ENCODE results near the gene SDC3. TPM values are rescaled to one million over a fixed set of nuclear protein-coding genes. Genes with fewer than 3 reads are reported as not detected.
"Not testable (repeated sequence)": the region's sequence is repeated elsewhere in the genome, so short reads cannot be mapped to it uniquely, and the experiment has no call there.

The SDC3 gene
- total RNA-seq, 1 donor from 2014 or later = 51.3 TPM

DNA sequence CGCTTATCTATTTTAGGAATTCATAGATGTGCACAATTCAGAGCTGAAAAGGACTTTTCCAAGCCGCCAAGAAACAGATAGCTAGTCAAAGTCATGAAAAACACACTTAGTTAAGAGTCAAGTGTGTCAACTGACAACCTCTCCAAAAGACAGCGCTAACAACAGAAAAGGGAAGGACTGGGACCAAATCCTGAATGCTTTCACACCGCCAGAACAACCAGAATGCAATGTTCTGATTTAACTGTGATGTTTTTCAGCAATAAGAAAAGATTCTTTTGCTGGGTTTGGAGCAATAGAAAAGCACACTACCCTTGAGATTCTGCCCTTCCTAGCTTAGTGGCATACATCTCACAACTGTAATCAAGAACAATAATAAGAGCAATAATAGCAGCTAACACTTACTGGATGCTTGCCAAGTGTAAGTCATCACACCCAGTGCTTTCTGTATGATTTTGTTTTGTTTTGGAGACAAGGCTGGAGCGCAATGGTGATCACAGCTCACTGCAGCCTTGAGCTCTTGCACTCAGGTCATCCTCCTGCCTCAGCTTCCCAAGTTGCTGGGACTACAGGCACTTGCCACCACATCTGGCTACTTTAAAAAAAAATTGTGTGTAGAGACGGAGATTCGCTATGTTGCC lies 33.9 kb upstream of the SDC3 start:
- H3K9me3 Mint-ChIP-seq (ENCODE audit: unreplicated experiment) = no peaks in the 10 kb centered on the region
- H3K27me3 Mint-ChIP-seq (ENCODE audit: unreplicated experiment) = no peaks in the 10 kb centered on the region

DNA sequence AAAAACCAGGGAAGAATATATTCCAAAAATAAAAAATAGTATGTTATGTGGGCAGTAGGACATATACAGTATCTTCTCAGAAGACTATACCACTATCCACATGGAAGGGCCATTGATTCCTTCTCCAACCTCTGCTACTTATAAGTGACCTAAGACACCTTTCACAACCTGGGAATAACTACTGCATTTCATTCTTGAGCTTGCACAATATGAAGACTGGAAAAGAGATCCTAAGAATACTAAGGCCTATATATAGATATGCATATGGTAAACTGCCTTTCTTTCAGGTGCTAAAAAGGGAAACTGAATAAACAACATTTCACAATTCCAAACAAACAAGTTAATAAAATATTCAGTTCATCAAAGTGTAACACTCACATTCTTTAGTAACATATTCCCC lies 32.0 kb upstream of the SDC3 start:
- no peaks in the 10 kb centered on the region for H3K4me1 Mint-ChIP-seq (ENCODE audit: unreplicated experiment)
- no peak for DNase-seq (ENCODE audit: low spot score)
- H3K36me3 Mint-ChIP-seq (ENCODE audit: low read depth, unreplicated experiment) = peaks cover 52% of the 10 kb centered on the region
- no peak for TF ChIP-seq CTCF (IDR thresholded peaks at IDR 0.05; ENCODE audit: unreplicated experiment)
- no peaks in the 10 kb centered on the region for H3K27me3 Mint-ChIP-seq (ENCODE audit: unreplicated experiment)
- no peak overlapping the region for H3K27ac Mint-ChIP-seq (ENCODE audit: unreplicated experiment)
- H3K9me3 Mint-ChIP-seq (ENCODE audit: unreplicated experiment) = no peaks in the 10 kb centered on the region
- no peak overlapping the region for H3K4me3 Mint-ChIP-seq (ENCODE audit: unreplicated experiment)

More for the DNA sequence above, 33.9 kb upstream of the SDC3 start:
- Mint-ChIP-seq H3K36me3 (ENCODE audit: low read depth, unreplicated experiment) (peaks cover 40% of the 10 kb centered on the region), H3K4me1 (ENCODE audit: unreplicated experiment) (peaks cover 3% of the 10 kb centered on the region), H3K27ac (ENCODE audit: unreplicated experiment) (no peak overlapping the region), H3K4me3 (ENCODE audit: unreplicated experiment) (peak overlapping the region; percentile 28)
- no peak for DNase-seq (ENCODE audit: low spot score)
- TF ChIP-seq CTCF (IDR thresholded peaks at IDR 0.05; ENCODE audit: unreplicated experiment) = no peak

DNA sequence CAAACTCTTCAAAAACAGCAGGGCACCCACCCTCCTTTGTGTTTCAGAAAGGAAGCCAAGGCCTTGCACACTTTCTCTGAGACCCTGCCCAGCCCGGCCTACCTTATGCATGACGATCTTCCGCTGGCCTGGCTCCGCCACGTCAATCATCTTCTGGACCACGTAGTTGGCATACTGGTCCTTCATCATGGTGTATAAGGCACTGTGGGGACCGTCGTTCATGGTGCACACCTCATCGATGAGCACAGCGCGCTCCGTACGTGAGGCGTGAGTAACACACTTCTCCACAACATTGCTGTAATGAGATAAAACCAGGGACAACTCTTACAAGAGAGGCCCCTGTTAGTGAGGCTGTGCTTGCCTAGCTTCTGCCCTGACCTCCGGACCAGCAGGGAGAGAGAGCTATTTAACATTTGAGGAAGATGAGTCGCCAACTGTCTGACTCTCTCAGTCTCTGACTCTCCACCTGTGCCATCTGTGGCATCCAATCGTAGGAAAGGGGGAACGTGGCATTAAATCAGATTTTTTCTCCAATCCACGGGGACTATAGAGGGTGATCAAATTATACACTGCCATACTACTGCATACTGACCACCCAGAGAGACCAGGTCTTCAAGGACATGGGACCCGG lies 28.1 kb upstream of the SDC3 start:
- no peak for TF ChIP-seq CTCF (IDR thresholded peaks at IDR 0.05; ENCODE audit: unreplicated experiment)
- H3K4me3 Mint-ChIP-seq (ENCODE audit: unreplicated experiment) = peak overlapping the region; percentile 81
- peak overlapping the region; percentile 75 for H3K27ac Mint-ChIP-seq (ENCODE audit: unreplicated experiment)
- no peak for DNase-seq (ENCODE audit: low spot score)
- peaks cover 60% of the 10 kb centered on the region for H3K36me3 Mint-ChIP-seq (ENCODE audit: low read depth, unreplicated experiment)
- no peaks in the 10 kb centered on the region for H3K4me1 Mint-ChIP-seq (ENCODE audit: unreplicated experiment)
- H3K27me3 Mint-ChIP-seq (ENCODE audit: unreplicated experiment) = peaks cover 11% of the 10 kb centered on the region
- no peaks in the 10 kb centered on the region for H3K9me3 Mint-ChIP-seq (ENCODE audit: unreplicated experiment)

GRCh38 chr1:30935758-30936157 lies 27.2 kb upstream of the SDC3 start:
- not testable (repeated sequence) for H3K4me1 Mint-ChIP-seq (ENCODE audit: unreplicated experiment); H3K27ac Mint-ChIP-seq (ENCODE audit: unreplicated experiment); H3K4me3 Mint-ChIP-seq (ENCODE audit: unreplicated experiment); H3K9me3 Mint-ChIP-seq (ENCODE audit: unreplicated experiment); DNase-seq (ENCODE audit: low spot score)
- Mint-ChIP-seq H3K27me3 (ENCODE audit: unreplicated experiment) (peaks cover 11% of the 10 kb centered on the region), H3K36me3 (ENCODE audit: low read depth, unreplicated experiment) (peaks cover 56% of the 10 kb centered on the region)

DNA sequence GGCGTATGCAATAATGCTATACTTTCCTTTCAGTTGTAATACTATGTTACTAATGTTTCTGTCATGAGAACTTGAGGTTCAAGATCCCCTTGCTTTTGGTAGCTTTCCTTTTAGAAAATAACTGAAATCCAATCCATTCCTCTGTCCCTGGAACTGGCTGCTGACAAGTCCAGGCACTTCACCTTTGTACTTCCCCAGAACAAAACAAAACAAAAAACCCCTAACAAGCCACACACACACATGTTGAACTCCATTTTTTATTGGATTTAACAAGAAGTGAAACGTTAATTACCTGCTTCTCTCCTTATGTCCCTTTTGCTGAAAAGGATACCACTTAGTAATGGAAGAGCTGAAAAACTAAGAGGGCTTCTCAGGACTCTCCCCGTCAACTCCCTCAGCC lies 26.1 kb upstream of the SDC3 start:
- Mint-ChIP-seq H3K9me3 (ENCODE audit: unreplicated experiment) (no peaks in the 10 kb centered on the region), H3K27me3 (ENCODE audit: unreplicated experiment) (peaks cover 11% of the 10 kb centered on the region), H3K36me3 (ENCODE audit: low read depth, unreplicated experiment) (peaks cover 49% of the 10 kb centered on the region), H3K27ac (ENCODE audit: unreplicated experiment) (peak overlapping the region; percentile 77), H3K4me3 (ENCODE audit: unreplicated experiment) (peak overlapping the region; percentile 17), H3K4me1 (ENCODE audit: unreplicated experiment) (no peaks in the 10 kb centered on the region)
- TF ChIP-seq CTCF (IDR thresholded peaks at IDR 0.05; ENCODE audit: unreplicated experiment) = no peak
- no peak for DNase-seq (ENCODE audit: low spot score)
